DMS114 treated with DMSO at 0.1 percent for 48 hours (cell line): Measurements from ENCODE around the gene TTLL11.

Experiments
- DNase-seq: peaks from one replicate; lab custom pipeline; 2025; ENCODE audit not compliant: unreplicated experiment; lab: John Stamatoyannopoulos, UW

TTLL11 gene

DNA sequence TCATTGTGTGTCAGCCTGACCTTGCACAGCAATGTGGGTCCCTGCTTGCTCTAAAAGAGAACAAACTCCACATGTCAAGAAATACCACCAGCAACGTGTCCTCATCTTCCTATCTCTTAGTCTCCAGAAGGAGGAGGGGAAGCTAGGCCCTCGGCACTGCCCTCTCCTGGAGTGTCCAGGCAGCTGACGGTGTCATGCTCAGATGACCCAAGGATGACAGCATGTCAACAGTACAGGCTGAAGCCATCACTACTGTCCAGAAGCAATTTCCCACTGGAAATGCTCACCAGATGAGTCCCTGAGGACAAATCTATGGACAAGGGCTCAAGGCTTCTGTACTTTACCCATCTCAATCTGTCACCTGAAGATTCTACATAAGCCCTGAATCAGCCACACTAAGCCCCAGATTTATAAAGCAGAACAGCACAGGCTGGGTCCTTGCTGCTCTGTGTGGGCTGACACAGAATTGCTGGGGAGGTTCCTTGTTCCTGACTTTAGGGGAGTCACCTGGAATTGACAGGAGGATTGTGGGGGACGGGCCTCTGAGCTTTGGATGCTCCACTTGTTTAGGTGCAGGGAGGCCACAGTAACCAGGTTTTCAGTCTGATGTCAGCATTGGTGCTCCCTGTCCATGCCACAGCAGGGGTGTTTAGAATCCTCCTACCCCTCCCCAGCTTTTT is 231.5 kb downstream of the TTLL11 start:
- no peak for DNase-seq

DNA sequence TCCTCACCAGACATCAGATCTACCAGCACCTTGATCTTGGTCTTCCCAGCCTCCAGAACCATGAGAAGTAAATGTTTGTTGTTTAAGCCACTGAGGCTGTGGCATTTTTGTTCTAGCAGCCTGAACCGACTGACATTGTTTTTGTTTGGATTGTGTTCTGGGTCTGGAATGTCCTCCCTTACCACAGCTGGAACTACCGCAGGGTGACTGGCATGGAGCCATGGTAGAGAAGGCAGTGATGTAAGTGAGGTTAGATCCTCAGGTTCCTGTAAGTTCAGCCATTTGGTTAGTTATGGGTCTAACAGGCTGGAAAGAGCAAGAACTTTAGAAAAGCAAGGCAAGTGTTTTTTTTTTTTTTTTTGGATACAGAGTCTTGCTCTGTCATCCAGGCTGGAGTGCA is 232.4 kb downstream of the TTLL11 start:
- DNase-seq = no peak

DNA sequence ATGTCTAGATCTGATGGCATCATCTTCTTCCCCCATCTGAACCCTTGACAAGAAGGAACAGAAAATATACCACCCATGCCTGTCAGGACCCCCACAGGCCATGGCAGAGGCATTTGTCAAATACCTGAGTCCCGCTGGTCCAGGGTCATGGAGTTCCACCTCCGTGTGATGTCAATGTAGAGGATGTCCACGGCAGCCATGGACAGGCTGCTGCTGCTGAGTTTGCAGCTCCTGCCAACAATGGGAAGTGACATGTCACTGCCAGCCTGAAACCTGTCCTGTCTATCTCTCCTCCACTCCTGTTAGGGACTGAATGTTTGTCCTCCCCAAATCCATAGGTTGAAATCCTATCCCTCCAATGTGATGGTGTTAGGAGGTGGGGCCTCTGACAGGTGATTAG is 232.9 kb downstream of the TTLL11 start:
- no peak for DNase-seq

DNA sequence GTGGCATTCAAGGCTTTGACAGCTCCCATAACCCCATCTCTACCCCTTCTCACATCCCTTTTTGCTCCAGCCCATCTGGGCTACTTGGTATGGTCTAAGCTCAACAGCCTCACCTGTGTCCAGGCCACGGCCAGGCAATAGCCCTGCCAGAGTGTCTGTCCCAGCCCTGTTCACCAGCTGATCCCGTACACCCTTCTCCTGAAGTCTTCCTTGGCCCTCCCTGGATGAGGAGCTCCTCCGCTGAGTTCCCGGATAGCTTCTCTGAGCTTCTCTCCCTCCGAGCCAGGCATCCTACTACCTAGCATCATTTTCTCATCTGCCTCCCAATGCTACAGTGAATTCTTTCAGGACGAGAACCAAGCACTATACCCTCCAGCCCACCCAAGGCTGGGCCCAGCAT is 233.5 kb downstream of the TTLL11 start:
- no peak for DNase-seq

DNA sequence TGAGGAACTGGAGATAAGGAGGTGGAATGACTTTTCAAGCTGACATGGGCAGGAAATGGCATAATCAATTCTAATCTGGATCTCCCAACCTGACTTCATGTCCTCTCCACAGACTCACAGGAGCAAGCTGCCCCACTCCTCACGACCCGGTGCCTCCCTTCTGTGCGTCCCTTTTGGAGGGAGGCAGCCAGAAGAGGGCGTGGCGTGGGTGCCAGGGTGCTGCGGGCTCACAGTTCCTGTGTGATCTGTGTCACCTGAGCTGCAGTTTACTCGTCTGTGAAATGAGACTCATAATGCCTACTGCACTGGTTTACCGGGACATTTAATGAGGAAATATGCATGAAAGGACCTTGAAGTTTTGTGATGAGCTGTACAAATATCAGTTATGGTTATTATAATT is 234.3 kb downstream of the TTLL11 start:
- DNase-seq = no peak

DNA sequence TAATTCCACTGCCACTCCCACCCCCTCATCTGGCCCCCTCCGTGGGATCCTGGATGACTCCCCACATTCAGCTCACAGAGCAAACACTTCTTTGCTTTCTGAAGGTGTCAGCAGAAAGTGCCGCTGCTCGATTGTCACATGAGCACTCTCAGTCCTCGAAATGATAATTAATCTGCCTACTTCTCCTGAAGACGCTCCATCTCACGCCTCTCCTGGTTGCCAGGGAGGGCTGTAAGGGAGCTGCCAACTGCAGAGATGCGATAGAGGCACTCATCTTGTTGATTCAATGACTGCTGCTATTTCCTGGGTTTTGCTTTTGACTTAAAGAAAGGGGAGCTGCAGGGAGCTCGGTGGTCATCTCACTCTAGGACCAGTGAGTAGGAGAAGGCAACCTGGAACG is 235.2 kb downstream of the TTLL11 start:
- DNase-seq = no peak

DNA sequence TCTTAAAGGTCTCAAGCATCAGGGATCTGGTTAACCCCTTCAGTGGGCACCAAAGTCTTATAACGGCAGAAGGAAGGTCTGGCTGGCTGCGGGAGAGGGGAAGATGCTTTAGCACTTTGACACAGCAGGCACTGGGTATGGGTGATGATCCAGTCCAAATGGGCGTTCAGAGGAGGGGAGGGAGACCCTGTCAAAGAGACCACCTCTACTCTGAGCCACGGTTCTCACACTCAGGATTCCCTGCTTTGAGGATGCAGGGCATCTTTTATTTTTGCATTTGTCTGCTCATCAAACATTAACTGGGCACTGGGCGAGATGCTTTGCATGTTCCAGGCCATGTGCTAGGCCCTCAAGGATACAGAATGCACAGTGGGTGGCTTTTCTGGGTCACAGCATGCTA is 237.6 kb downstream of the TTLL11 start:
- DNase-seq = no peak

DNA sequence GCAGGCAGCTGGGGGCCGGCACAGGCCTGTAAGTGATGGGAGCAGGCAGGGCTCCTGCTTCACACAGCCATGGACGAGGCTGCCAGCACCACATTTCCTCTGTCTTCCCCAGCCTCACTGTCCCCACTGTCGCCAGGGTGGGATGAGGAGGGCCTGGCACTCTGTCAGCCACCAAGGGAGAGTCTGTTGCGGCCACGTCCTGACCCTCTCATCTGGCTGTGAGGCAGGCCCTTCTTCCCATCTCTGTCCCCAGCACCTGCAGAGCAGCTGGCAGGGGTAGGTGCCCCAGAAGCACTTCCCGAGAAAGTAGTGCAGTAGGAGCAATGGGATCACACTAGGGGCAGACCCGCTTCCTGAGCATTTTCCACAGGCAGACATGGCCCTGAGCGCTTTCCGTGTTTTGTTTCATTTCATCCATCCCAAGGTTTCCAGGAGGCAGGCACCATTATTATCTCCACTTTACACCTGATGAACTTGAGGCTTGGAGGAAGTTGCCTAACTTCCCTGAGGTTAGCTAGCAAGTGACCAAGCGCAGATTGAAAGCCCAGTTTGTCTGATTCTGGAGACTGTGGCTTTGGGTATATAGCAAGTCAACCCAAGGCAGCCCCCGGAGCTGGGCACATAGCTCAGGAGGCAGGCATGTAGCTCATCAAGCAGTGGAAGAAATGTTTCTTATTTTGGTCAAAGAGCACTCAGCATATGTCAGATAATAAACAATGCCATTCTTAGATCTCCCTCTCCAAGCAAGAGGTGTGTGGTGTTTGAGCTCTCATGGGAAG is 239.3 kb downstream of the TTLL11 start:
- no peak for DNase-seq

DNA sequence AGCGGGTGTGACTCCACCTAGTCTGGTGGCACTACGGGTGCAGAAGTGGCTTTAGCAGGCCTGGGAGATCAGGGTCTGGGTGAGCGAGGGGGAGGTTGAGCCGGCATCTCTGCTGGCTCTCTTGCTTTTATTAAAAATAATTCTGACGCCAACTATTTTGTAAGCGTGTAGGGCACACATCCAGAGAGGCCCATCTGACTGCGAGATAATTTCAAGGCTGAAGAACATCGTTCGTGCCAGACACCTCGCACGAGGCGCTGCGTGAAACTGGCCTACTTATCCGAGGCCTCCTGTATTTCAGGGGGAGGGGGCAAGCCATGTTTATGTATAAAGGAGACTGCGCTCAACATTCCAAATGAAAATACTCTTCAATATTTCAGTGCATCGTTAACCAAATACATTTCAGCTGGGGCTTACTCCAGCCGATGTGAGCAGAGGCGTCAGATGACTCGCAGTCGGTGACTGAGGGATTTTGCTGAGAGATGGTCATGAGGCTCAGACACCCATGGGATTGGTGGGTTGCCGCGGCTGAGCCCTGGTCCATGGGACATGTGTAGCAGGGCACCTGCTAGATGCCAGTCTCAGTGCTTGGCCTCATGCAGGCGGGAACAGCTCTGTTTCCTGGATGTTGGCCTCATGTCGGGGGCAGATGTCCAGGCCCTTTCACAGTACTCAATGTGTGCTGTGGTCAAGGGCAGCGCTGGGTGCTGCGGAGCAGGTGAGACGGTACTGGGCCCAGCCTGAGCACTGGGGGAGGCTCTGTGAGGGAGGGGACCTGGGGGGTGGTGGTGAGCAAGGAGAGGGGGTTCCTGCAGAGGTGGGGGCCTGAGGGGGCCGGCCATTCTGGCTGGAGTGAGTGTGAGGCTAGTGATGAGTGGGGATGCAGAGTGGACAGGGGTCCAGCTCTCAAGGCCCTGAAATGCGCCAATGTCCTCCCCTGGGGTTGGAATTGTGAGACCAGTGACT is 240.2 kb downstream of the TTLL11 start:
- DNase-seq = no peak

DNA sequence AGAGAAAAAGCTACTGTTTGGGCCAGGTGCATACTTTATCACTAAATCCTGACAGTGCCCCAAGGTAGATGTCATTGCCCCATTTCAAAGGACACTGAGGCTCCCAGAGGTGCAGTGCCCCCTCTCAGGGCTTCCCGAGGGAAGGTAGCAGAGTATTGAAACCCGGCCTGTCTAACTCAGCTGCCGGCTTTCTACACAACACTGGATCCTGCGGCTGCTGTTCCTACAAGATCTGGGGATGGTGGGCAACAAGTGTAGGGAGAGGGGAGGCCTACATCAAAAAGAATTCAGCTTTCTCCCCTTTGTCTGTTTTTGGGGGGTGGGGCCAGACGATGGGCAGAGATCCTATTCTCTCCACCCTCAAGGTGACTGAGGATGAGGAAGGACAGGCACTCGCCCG is 240.9 kb downstream of the TTLL11 start:
- no peak for DNase-seq

DNA sequence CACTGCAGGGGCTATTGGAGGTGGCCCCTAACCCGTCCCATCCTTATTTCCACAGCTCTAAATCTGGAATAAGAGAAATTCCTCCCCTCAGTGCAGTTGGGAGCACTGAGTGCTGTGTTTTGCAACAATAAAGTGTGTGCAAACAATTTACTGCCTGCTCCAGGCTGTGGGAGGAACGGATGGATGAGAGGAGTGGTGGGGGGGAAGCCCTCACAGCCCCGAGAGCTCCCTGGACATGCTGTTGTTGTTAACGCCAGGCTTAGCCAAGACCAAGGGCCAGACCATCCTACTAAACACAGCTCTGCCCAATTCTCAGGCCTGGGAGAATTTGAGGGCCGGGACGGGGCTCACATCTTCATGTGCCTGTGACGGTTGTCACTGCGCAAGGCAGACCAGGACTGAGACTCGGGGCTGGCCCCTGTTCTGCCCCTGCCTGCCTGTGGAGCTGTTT is 241.4 kb downstream of the TTLL11 start:
- DNase-seq = no peak

DNA sequence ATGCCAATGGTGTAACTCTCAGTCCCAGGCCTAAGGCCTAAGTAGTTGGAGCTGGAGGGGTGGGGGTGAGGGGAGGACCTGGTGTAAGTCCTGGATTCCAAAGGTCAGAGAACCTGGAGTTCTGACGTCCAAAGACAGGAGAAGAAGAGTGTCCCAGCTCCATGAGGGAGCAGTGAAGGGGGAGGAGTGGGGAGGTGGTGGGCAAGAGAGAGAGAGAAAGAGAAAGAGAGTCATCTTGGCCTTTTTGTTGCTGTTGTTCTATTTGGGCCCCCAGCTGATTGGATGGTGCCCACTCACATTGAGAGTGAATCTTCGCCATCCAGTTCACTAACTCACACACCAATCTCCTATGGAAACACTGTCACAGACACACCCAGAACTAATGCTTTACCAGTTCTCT is 242.7 kb downstream of the TTLL11 start:
- no peak for DNase-seq

DNA sequence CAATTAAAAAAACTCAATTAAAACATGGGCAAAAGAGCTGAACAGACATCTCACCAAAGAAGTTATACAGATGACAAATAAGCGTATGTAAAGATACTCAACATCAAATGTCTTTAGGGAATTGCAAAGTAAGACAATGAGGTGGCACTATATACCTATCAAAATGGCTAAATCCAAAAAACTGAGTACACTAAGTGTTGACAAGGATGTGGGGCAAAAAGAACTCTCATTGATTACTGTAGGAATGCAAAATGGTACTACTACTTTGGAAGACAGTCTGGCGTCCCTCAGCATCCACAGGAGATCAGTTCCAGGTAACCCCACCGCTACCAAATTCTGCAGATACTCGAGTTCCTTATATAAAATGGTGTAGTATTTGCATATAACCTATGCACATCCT is 243.6 kb downstream of the TTLL11 start:
- DNase-seq = no peak

DNA sequence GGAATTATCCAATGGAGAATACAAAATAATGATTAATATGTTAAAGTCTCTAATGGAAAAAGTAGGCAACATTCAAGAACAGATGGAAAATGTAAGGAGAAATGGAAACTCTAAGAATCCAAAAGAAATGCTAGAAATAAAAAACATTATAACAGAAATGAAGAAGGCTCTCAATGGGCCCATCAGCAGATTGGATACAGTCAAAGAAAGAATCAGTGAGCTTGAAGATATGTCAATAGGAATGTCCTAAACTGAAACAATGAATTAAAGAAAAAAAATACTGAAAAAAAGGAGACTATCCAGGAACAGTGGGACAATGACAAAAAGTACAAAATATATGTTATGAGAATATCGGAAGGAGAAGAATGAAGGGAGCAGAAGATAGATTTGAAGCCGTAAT is 248.5 kb downstream of the TTLL11 start:
- no peak for DNase-seq

DNA sequence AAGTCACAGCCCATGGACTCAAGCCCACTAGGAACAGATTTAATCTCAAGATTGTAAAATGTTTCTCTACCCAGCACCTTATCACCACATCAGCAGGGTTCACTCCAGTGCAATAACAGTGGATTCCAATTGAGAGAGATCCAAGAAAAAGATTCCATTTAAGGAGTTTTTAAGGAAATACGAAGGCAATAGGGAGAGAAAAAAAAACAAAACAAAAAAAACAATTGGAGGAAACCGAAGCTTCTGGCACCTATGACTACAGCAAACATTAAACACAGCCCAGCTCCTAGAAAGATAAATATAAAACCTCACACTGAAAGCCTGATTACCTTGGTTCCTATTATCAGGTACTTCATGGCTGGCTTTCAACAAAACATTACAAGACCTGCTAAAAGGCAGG is 249.0 kb downstream of the TTLL11 start:
- no peak for DNase-seq

DNA sequence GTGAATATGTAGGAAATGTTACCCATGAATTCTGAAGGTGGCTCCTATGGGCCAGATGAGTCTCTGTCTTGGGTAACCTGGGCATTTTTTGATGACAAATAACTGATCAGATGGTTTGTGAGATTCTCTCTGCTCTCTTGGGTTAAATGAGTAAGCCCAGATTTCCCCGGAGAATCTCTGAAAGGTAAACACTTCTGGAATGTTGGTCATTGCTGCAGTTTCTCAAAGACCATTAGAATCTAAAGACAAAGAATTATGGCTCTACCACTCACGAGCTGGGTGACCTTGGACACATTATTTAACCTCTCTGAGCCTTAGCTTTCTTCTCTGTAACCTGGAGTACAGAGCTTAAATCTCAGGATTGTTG is 250.5 kb downstream of the TTLL11 start:
- DNase-seq = no peak

DNA sequence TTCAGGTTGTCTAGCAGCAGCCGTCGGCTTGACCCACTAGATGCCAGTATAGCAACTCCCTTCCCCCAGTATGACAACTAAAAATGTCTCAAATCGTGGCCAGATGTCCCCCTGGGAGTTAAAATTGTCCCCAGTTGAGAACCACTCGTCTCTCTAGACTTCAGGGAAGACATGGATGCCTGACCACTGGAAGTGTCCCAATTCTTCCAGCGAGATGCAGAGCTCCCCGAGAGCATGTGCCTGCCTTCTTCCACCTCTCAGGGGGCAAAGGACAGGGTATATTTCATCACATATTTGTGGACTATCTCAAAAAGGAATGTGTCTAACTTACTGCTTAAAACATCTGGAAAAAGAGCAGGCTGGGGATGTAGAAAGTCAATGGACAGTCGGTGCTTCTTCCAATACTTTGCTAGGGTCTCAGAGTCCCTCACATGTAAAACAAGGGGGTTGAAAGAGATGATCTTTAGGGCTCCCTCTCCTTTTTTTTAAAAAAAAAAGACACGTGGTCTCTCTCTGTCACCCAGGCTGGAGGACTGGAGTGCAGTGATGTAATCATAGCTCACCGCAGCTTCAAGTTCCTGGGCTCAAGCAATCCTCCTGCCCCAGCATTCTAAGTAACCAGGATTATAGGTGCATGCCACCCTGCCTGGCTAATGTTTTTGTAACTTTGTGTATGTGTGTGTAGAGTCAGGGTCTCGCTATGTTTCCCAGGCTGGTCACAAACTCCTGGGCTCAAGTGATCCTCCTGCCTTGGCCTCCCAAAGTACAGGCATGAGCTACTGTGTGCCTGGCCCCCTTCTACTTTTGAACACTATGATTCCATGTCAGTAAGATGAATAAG is 251.1 kb downstream of the TTLL11 start:
- no peak for DNase-seq

DNA sequence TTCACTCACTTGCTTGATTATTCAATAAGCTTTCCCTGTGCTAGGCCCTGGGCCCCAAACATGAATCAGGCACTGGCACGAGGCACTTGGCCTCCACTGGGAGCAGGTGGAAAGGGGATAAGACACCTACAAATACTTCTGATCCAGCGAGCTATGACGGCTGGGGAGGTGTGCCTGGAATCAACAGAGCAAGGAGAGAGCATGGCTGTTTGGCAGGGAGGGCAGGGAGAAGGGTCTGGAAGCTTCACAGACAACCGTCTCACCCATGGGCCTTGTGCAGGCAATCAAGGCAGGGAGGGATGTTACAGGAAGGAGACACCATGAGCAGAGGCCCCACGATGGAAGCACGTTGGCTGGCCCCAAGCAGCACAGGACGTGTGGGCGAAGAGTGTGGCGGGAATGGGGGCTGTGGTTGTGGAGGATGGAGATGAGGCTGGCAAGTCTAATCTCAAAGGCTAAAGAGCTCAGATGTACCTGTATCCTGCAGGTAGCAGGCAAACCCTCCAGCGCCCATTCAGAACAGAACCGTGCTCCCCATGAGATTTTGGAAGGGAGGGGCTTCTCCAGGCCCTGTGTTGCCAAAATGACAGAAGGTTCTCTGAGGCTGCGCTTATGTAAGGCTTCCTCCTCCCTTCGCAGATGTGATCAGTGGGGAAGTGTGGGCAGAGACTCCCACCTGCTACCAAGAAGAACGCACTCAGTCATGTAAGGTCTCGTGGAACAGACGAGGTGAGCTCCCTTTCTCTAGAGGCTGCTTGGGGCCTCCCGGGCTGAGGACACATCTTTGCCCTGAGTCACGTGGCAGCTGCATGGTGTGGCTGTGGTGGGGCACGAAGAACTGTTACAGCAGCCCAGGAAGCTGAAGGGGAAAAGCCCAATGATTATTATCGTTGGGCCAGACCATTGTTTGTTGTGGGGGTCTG is 252.0 kb downstream of the TTLL11 start:
- DNase-seq = no peak

DNA sequence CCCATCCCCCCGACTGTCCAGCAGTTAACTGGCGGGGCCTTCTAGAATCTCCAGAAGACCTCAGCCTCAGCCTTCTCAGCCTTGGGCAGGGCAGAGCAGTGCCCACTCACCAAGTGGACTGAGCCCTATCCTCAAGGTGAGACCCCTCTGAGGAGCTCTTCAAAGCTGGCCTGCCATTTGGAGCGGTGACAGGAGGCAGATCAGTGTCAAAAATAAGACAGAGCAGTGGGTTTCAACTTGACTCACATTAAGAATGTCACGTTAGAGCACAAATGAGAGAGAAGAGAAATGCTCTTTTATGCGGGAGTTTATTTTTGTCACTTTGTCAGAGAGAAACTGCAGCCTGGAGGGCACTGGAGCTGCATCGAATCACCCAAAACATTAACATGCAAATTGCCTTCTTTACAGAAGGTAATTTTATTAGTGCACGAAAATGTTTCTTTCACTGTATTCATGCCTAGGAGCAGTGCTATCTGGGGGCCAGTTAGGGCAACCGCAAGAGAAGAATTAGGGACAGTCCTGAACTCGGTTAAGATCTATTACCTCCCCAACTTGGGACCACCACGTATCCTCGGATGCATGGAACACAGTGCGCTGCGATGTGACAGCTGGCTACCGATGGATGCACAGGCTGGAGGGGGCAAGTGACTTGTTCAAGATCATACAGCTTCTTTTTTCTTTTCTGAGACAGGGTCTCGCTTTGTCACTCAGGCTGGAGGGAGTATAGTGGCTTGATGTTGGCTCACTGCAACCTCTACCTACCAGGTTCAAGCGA is 253.2 kb downstream of the TTLL11 start:
- no peak for DNase-seq
